GM19468 (cell line): ENCODE results near the gene SEMA4B.
A peak's percentile ranks its signal among the peaks of the same experiment; 100 is the strongest.
"Not testable (repeated sequence)": the region's sequence is repeated elsewhere in the genome, so short reads cannot be mapped to it uniquely, and the experiment has no call there.

Experiments
- ATAC-seq: cut with Tn5 transposase; IDR thresholded peaks from one replicate; pipeline ENCODE4 v1.9.1; 2021; ENCODE audit warnings: mild to moderate bottlenecking, moderate library complexity, moderate number of reproducible peaks; ENCODE audit not compliant: unreplicated experiment; ENCODE audit errors: extremely low read depth

The SEMA4B gene, protein sequence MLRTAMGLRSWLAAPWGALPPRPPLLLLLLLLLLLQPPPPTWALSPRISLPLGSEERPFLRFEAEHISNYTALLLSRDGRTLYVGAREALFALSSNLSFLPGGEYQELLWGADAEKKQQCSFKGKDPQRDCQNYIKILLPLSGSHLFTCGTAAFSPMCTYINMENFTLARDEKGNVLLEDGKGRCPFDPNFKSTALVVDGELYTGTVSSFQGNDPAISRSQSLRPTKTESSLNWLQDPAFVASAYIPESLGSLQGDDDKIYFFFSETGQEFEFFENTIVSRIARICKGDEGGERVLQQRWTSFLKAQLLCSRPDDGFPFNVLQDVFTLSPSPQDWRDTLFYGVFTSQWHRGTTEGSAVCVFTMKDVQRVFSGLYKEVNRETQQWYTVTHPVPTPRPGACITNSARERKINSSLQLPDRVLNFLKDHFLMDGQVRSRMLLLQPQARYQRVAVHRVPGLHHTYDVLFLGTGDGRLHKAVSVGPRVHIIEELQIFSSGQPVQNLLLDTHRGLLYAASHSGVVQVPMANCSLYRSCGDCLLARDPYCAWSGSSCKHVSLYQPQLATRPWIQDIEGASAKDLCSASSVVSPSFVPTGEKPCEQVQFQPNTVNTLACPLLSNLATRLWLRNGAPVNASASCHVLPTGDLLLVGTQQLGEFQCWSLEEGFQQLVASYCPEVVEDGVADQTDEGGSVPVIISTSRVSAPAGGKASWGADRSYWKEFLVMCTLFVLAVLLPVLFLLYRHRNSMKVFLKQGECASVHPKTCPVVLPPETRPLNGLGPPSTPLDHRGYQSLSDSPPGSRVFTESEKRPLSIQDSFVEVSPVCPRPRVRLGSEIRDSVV

GRCh38 chr15:90201130-90201943 lies at the start of gene SEMA4B:
Gene SEMA4B, plus strand, starts transcription at chr15:90201330. Its CDS starts 249 bp downstream, at chr15:90201579.
- ATAC-seq: peak; percentile 68

DNA sequence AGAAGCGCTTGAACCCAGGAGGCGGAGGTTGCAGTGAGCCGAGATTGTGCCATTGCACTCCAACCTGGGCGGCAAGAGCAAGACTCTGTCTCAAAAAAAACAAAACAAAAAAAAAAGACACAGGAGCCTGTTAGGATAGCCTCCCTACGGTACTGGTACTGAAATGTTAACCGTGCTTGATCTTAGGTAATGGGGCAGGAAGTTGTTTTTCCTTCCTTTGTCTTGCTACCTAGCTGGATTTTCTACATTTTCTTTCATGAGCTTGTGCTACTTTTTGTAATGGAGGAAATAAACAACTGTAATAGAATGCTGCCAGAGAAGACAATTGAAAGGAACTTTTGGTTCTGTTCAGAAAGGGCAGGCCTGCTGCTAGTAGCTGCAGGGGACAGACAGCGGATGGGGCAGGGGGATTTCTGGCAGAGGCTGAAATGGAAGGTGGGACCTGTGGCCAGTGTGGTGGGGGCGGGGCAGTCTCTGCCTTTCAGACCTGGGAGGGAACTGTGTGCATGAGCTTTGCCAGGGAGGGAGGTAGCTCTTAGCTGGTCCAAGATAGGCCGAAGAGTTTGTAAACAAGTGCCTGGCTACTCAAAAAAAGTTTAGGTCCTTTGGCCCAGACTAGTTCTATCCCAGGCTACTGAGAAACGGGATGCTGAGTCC lies 49.0 kb upstream of the SEMA4B start:
- no peak for ATAC-seq

- no peak for ATAC-seq
Measured at GRCh38 chr15:90153658-90154057, 47.5 kb upstream of the SEMA4B start.

DNA sequence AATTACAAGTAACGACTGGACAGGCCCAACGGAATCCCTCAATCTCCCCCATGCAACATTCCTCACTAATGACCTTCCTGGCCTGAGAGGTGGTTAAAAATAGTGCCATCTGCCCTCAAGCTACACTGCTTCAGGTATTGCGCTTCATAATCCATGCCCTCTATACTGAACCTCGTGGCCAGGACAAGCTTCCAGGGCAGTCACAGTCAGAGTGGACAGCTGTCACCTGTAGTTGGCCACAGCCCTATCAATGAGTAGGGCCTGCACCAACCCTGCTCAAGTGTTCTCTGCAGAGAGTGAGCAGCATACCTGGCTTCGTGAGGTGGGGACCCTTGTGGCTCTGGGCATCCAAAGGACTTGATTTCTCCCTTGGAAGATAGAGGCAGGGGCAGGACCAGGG lies 46.9 kb upstream of the SEMA4B start:
- no peak for ATAC-seq

DNA sequence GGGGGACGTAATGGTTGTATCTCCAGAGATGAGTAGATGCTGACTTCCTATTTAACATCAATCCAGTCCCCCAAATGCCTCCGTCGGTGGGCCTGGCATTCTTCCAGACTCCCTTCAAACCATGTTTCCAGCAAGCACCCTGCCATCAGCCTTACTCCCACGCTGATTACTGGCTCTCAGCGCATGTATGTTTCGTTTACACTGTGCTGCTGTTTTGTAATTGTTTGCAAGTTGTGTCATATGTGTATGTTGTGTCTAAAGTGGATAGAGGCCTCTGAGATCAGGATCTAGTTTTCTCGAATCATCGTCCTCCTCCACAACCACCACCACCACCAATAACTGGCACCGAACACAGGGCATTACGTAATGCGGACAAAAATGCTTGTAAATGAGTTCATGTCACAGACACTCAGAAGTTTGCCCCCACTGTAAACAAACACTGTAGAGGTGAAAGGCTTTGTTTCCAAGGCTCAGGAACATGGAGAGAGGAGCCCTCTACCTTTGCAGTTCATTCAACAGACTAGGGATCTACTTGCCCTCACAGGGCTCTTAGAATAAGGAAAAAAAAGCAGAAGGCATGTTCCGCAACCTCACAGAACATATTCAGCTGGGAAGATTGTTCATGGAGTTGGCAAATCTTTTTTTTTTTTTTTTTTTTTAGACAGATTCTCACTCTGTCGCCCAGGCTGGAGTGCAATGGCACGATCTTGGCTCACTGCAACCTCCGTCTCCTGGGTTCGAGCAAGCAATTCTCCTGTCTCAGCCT lies 46.1 kb upstream of the SEMA4B start:
- ATAC-seq: no peak

GRCh38 chr15:90159213-90159612 lies 41.9 kb upstream of the SEMA4B start:
- no peak for ATAC-seq

DNA sequence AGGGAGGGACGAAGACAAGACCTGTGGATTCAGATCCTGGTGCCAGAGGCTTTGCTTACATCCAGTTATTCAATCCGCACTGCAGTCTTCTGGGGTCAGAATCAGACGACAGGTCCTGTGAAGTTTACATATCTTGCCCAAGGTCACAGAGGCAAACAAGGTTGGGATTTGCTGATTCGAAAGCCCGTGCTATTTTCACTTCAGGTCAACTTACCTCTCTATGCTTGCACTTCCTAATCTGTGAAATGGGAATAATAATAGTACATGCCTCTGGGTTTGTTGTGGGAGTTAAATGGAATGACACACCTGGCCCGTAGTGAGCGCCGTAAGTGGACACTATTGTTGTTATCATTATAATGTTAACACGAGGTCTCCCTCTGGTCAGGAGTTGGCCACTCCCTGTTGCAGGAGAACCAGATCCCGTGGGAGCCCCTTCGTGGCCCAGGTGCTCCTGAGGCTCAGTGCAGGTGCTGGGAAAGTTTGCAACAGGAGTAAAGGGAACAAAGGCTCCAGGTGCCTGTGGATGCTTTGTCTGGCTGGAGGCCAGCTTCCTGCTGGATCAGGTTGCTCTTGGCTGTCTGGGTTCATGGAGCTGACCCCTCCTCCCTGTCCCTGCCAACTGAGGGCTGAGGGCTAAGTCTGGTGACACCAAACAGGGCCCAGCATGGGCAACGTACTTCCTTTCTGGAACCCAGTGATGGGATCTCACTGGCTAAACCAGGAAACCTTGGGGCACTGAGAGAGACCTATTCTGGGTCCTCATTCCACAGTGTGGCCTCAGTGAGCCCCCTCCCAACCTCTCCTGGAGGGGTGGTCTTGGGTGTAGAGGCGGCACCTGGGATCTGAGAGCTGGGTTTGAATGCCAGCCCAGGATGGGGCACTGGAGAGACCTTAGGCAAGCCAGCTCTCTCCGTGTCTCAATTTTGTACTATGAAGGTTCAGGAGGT lies 40.1 kb upstream of the SEMA4B start:
- ATAC-seq: no peak

- ATAC-seq: no peak
Measured at GRCh38 chr15:90161950-90162361, 39.2 kb upstream of the SEMA4B start.

GRCh38 chr15:90162956-90163355 lies 38.2 kb upstream of the SEMA4B start:
- no peak for ATAC-seq

DNA sequence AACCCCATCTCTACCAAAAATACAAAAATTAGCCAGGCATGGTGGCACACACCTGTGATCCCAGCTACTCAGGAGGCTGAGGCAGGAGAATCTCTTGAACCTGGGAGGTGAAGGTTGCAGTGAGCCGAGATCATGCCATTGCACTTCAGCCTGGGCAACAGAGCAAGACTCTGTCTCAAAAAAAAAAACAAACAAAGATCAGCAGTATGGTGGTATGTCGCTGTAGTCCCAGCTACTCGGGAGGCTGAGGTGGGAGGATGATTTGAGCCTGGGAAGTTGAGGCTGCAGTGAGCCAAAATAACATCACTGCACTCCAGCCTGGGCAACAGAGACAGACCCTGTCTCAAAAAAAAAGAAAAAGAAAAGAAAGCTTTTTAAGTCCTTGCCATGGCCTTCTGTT lies 36.9 kb upstream of the SEMA4B start:
- not testable (repeated sequence) for ATAC-seq

DNA sequence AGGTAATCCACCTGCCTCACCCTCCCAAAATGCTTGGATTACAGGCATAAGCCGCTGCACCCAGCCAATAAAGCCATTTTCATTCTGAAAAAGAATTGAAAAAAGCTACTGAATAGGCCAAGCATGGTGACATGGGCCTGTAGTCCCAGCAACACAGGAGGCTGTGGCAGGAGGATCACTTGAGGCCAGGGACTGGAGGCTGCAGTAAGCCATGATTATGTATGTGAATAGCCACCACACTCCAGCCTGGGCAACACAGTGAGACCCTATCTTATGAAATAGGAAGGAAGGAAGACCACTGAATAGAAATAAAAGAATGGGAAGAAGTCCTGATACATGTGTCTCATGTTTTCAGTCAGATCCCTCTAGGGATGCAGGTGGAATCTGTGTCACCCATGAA lies 36.0 kb upstream of the SEMA4B start:
- ATAC-seq: no peak

GRCh38 chr15:90165659-90166489 lies 35.3 kb upstream of the SEMA4B start:
- no peak for ATAC-seq

- no peak for ATAC-seq
Measured at GRCh38 chr15:90167121-90167520, 34.0 kb upstream of the SEMA4B start.

DNA sequence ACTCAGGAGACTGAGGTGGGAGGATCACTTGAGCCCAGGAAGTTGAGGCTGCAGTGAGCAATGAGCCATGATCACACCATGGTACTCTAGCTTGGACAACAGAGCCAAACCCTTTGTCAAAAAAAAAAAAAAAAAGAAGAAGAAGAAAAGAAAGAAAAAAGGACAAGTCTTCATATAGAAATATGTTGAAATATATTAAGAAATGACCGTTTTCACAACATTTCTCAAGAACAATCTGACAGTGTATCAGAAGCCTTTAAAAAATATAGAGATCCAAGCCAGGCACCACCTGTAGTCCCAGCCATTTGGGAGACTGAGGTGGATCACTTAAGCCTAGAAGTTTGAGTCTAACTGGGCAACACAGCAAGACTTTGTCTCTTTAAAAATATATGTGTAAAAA lies 29.5 kb upstream of the SEMA4B start:
- ATAC-seq: no peak

- no peak for ATAC-seq
Measured at GRCh38 chr15:90173372-90173771, 27.8 kb upstream of the SEMA4B start.

DNA sequence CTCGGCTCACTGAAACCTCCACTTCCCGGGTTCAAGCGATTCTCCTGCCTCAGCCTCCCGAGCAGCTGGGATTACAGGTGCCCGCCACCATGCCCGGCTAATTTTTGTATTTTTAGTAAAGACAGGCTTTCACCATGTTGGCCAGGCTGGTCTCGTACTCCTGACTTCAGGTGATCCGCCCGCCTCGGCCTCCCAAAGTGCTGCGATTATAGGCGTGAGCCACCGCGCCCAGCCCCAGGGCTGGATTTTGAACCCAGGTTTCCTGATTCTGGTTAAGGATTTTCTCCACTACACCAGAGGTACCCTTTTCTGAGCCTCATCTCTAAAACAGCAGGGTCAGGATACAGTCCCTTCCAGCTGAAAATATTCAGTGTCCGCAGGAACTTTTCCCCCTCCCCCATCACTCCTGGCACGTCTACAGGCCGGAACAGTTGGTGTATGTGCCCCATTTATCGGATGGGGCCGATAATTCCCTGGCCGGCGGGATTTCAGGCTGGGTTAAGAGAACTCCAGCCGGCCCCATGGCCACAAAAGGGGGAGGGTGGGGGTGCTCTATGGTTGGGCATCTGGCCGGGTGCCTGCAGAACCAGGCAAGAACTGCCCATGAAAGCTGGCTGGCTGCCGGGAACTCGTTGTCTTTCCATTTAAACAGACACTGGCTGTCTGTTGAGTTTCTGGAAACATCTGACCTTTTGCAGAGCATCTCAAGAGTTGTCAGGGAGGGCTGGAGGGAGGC lies 26.8 kb upstream of the SEMA4B start:
- no peak for ATAC-seq

DNA sequence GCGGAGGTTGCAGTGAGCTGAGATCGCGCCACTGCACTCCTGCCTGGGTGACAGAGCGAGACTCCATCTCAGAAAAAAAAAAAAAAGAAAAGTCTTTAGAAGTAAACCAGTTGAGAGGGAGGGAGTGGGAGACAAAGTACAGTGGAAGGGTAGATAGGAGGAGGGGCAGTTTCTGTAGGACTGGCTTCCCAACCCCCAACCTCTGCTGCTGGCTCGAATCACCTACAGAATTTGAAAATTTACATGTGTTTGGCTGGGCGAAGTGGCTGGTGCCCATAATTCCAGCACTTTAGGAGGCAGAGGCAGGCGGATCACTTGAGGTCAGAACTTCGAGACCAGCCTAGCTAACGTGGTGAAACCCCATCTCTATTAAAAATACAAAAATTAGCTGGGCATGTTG lies 24.1 kb upstream of the SEMA4B start:
- ATAC-seq: no peak
